Measurements from ENCODE around the gene CD8B. TPM values are rescaled to one million over a fixed set of nuclear protein-coding genes. Genes with fewer than 3 reads are reported as not detected.

CD8B gene
- total and polyA plus RNA-seq, 2 of the 13 experiments (the other 11 are each of a cell fraction or from before 2014, with no cell fraction given) = 0.04 TPM; not detected in 1

DNA sequence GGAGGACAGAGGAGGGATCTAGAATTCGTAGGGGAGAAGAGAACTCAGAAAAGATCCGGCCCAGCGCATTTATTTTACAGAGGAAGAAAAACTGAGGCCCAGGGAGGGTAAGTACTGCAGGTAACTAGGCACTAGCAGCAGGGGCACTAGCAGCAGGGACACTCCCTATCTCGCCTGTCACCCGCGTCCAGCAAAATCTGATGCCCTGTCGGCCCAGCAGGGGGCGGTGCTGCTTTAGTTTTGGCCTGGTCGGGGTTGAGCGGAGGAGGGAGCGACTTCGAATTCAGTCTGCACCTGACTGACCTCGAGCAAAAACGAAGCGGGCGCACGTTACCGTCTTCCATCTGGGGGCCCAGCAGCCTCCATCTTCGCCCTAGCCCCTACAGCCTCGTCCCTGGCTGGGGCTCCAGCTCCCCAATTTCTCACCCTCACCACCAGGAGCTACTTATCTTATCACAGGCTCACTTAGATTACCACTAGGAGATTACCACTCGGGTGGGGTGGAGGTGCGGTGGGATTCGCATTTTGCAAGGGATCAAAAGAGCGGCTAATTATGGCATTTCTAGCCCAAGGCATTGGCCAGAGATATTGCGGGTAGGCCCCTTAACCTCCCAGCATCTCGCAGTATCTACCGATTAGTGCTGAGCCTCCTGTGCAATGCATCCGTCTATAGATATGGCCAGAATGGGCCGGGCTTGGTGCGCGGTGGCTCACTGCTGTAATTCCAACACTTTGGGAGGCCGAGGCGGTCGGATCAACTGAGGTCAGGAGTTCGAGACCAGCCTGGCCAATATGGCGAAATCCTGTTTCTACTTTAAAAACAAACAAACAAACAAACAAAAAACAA lies 53.1 kb downstream of the CD8B start (continued):
- TF ChIP-seq, protein P1, sequence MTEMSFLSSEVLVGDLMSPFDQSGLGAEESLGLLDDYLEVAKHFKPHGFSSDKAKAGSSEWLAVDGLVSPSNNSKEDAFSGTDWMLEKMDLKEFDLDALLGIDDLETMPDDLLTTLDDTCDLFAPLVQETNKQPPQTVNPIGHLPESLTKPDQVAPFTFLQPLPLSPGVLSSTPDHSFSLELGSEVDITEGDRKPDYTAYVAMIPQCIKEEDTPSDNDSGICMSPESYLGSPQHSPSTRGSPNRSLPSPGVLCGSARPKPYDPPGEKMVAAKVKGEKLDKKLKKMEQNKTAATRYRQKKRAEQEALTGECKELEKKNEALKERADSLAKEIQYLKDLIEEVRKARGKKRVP (CRISPR knock-in tag; IDR thresholded peaks at IDR 0.05) = no peak; a peak in 1 of 4 replicates
- no peak for TF ChIP-seq ZNF207 (IDR thresholded peaks at IDR 0.05; ENCODE audit: borderline replicate concordance)
- no peak; the same call in 1 of the 2 replicates for TF ChIP-seq RFXAP (CRISPR knock-in tag; IDR thresholded peaks at IDR 0.05; ENCODE audit: borderline replicate concordance)
- no peak for TF ChIP-seq MTA1 (CRISPR knock-in tag; IDR thresholded peaks at IDR 0.05; ENCODE audit: borderline replicate concordance)
- no peak for TF ChIP-seq ZNF768 (CRISPR knock-in tag; IDR thresholded peaks at IDR 0.05)
- no peak for TF ChIP-seq IKZF4 (CRISPR knock-in tag; IDR thresholded peaks at IDR 0.05; ENCODE audit: borderline replicate concordance, low read depth, not compliant biosample characterization)
- TF ChIP-seq EED (CRISPR knock-in tag; IDR thresholded peaks at IDR 0.05) = no peak
- TF ChIP-seq ZNF253 (CRISPR knock-in tag; IDR thresholded peaks at IDR 0.05; ENCODE audit: borderline replicate concordance) = no peak
- TF ChIP-seq, protein P2, sequence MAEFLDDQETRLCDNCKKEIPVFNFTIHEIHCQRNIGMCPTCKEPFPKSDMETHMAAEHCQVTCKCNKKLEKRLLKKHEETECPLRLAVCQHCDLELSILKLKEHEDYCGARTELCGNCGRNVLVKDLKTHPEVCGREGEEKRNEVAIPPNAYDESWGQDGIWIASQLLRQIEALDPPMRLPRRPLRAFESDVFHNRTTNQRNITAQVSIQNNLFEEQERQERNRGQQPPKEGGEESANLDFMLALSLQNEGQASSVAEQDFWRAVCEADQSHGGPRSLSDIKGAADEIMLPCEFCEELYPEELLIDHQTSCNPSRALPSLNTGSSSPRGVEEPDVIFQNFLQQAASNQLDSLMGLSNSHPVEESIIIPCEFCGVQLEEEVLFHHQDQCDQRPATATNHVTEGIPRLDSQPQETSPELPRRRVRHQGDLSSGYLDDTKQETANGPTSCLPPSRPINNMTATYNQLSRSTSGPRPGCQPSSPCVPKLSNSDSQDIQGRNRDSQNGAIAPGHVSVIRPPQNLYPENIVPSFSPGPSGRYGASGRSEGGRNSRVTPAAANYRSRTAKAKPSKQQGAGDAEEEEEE (CRISPR knock-in tag; IDR thresholded peaks at IDR 0.05; ENCODE audit: borderline replicate concordance) = 0 out of 2 replicates have a peak, but pooled peaks have one; percentile 26
- TF ChIP-seq, protein P3, sequence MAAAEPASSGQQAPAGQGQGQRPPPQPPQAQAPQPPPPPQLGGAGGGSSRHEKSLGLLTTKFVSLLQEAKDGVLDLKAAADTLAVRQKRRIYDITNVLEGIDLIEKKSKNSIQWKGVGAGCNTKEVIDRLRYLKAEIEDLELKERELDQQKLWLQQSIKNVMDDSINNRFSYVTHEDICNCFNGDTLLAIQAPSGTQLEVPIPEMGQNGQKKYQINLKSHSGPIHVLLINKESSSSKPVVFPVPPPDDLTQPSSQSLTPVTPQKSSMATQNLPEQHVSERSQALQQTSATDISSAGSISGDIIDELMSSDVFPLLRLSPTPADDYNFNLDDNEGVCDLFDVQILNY (CRISPR knock-in tag; conservative IDR thresholded peaks at IDR 0.05) = no peak
- no peak for TF ChIP-seq MED13 (CRISPR knock-in tag; IDR thresholded peaks at IDR 0.05)
- 0 out of 2 replicates have a peak, but pooled peaks have one; percentile 66 for TF ChIP-seq ZNF160 (CRISPR knock-in tag; IDR thresholded peaks at IDR 0.05)
- TF ChIP-seq NFE2L2 (IDR thresholded peaks at IDR 0.05; ENCODE audit: low read length) = no peak
- TF ChIP-seq, protein P4, sequence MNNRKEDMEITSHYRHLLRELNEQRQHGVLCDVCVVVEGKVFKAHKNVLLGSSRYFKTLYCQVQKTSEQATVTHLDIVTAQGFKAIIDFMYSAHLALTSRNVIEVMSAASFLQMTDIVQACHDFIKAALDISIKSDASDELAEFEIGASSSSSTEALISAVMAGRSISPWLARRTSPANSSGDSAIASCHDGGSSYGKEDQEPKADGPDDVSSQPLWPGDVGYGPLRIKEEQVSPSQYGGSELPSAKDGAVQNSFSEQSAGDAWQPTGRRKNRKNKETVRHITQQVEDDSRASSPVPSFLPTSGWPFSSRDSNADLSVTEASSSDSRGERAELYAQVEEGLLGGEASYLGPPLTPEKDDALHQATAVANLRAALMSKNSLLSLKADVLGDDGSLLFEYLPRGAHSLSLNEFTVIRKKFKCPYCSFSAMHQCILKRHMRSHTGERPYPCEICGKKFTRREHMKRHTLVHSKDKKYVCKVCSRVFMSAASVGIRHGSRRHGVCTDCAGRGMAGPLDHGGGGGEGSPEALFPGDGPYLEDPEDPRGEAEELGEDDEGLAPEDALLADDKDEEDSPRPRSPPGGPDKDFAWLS (CRISPR knock-in tag; IDR thresholded peaks at IDR 0.05; ENCODE audit: borderline replicate concordance) = no peak
- TF ChIP-seq DPF2 (CRISPR knock-in tag; IDR thresholded peaks at IDR 0.05; ENCODE audit: borderline replicate concordance, low read depth) = no peak
- peak; percentile 67; the same call in 1 of the 2 replicates for TF ChIP-seq MAZ (IDR thresholded peaks at IDR 0.05; ENCODE audit: borderline replicate concordance, low read depth, low read length)
- TF ChIP-seq MAZ (CRISPR knock-in tag; IDR thresholded peaks at IDR 0.05; ENCODE audit: low read depth) = no peak; the same call in 1 of the 2 replicates
- no peak for TF ChIP-seq SRSF4 (IDR thresholded peaks at IDR 0.05; ENCODE audit: low read depth, low read length, poor library complexity, severe bottlenecking)
- no peak for TF ChIP-seq HCFC1 (IDR thresholded peaks at IDR 0.05; ENCODE audit: low read depth, low read length)
- no peak for TF ChIP-seq ZNF34 (CRISPR knock-in tag; IDR thresholded peaks at IDR 0.05; ENCODE audit: borderline replicate concordance)
- TF ChIP-seq, protein P5, sequence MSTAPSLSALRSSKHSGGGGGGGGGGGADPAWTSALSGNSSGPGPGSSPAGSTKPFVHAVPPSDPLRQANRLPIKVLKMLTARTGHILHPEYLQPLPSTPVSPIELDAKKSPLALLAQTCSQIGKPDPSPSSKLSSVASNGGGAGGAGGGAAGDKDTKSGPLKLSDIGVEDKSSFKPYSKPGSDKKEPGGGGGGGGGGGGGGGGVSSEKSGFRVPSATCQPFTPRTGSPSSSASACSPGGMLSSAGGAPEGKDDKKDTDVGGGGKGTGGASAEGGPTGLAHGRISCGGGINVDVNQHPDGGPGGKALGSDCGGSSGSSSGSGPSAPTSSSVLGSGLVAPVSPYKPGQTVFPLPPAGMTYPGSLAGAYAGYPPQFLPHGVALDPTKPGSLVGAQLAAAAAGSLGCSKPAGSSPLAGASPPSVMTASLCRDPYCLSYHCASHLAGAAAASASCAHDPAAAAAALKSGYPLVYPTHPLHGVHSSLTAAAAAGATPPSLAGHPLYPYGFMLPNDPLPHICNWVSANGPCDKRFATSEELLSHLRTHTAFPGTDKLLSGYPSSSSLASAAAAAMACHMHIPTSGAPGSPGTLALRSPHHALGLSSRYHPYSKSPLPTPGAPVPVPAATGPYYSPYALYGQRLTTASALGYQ (CRISPR knock-in tag; IDR thresholded peaks at IDR 0.05) = no peak
